Astrocyte of the spinal cord (primary cell): ENCODE measurements around the gene MEIOB.
"Not testable (repeated sequence)": the region's sequence is repeated elsewhere in the genome, so short reads cannot be mapped to it uniquely, and the experiment has no call there.

Experiments
- DNase-seq: peaks from one replicate; pipeline ENCODE4 v3.0.0; 2011; ENCODE audit warnings: low read depth, low spot score
- H3K4me3 ChIP-seq: 2 replicates; pipeline ENCODE4 v1.5.1; 2011; ENCODE audit warnings: low read depth, mild to moderate bottlenecking, low read length, moderate library complexity
- CTCF ChIP-seq: IDR thresholded peaks from 2 replicates; pipeline ENCODE4 v1.5.1; 2012; ENCODE audit warnings: low read depth, mild to moderate bottlenecking, low read length, inconsistent platforms
- in situ Hi-C: cut with HindIII; loops from 2 replicates; pipeline ENCODE4 v1.10.0; 2017; ENCODE audit warnings: low sequenced_read_pairs

The MEIOB gene

GRCh38 chr16:1887711-1888354 lies 15.9 kb upstream of the MEIOB start:
- no peak overlapping the region for H3K4me3 ChIP-seq
- no peak for TF ChIP-seq CTCF
- DNase-seq = no peak
- in situ Hi-C loops = no loop called here

GRCh38 chr16:1884889-1885288 lies 12.9 kb upstream of the MEIOB start:
- in situ Hi-C loops = no loop called here
- no peak for DNase-seq
- H3K4me3 ChIP-seq = no peak overlapping the region
- no peak for TF ChIP-seq CTCF

- DNase-seq = no peak
- no peak overlapping the region for H3K4me3 ChIP-seq
- TF ChIP-seq CTCF = peak; percentile 3
- in situ Hi-C loops = no loop called here
Measured at GRCh38 chr16:1884155-1884760, 12.3 kb upstream of the MEIOB start.

- in situ Hi-C loops, DNase-seq, H3K4me3 ChIP-seq: not testable (repeated sequence)
Measured at GRCh38 chr16:1881172-1881571, 9.2 kb upstream of the MEIOB start.

- no peak overlapping the region for H3K4me3 ChIP-seq
- TF ChIP-seq CTCF = no peak
- in situ Hi-C loops = no loop called here
- no peak for DNase-seq
Measured at GRCh38 chr16:1879477-1879876, 7.5 kb upstream of the MEIOB start.

GRCh38 chr16:1878256-1878655 lies 6.3 kb upstream of the MEIOB start:
- no peak for TF ChIP-seq CTCF
- in situ Hi-C loops = no loop called here
- no peak for DNase-seq
- H3K4me3 ChIP-seq = no peak overlapping the region

GRCh38 chr16:1877804-1878203 lies 5.8 kb upstream of the MEIOB start:
- no peak overlapping the region for H3K4me3 ChIP-seq
- TF ChIP-seq CTCF = no peak
- no peak for DNase-seq
- in situ Hi-C loops = no loop called here
